NB4 (cell line): ENCODE data around the gene CHI3L1.

Experiments
- CTCF ChIP-seq: IDR thresholded peaks from one replicate; pipeline ENCODE4 v1.5.1; 2012; ENCODE audit warnings: low read depth, low read length
- MAX ChIP-seq: IDR thresholded peaks from 2 replicates; pipeline ENCODE4 v1.6.1; 2011; ENCODE audit warnings: low read depth, low read length
- POLR2A ChIP-seq: IDR thresholded peaks from 2 replicates; pipeline ENCODE4 v1.6.1; 2011; ENCODE audit warnings: mild to moderate bottlenecking; ENCODE audit not compliant: insufficient read length; ENCODE audit errors: extremely low read depth

- TF ChIP-seq CTCF (no peak), POLR2A (no peak), MAX (no peak)
These were observed 18.3 kb upstream of the CHI3L1 start for GRCh38 chr1:203204756-203205155.
